ENCODE measurements around the gene CBR1.

CBR1 gene

DNA sequence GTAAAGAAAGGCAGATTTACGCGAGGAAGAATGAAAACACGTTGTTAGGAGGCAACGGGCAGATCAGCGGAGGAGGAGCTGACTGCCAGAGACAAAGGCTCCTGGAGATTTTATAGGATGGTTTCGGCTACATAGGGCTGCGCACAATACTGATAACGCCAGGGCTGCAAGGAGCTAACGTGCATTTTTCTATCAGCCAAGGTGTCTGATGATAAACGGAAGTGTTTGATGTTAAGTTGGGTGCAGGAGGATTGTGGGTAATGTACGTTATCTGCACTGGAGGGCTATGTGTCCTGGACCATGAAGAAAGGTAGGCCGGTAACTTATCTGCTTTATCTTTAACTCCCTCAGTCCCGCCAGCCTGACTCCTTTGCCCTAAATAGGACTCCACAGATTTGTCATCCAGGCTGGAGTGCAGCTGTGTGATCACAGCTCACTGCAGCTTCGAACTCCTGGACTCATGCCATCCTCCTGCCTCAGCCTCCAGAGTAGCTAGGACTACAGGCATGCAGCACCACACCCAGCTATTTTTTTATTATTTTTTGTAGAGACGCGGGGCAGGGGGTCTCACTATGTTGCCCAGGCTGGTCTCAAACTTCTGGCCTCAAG is 39.1 kb upstream of the CBR1 start:
- no peak overlapping the region for H2BK120ac ChIP-seq (ENCODE audit: low read depth, low read length)
- H3K4me3 ChIP-seq (ENCODE audit: low read length in 2 of 2) = no peak overlapping the region
- H2BK12ac ChIP-seq (ENCODE audit: low read length) = no peak overlapping the region
- H3K27ac ChIP-seq (replicated peaks; ENCODE audit: low read length) = no peak overlapping the region
- WGBS, 2 donors (ENCODE audit: extremely low coverage in 2 of 2, insufficient read length in 2 of 2, insufficient replicate concordance in 1 of 2) = no CpG with 5 or more reads among the region's 16 CpGs
- H3K9me3 ChIP-seq (replicated peaks in 1 of 2; ENCODE audit: control insufficient read depth in 2 of 2, insufficient read depth in 1 of 2, low read depth in 1 of 2, low read length in 2 of 2) = no peaks in the 10 kb centered on the region
- peak overlapping the region; percentile 27 for H3K18ac ChIP-seq (ENCODE audit: low read length)
- no peak overlapping the region for H3K4ac ChIP-seq (ENCODE audit: low read length)
- H3K4me2 ChIP-seq (ENCODE audit: insufficient read depth, low read length, poor library complexity, severe bottlenecking) = no peak overlapping the region
- no peak overlapping the region for H2AK5ac ChIP-seq (ENCODE audit: low read depth, low read length)
- no peak overlapping the region for H2BK15ac ChIP-seq (ENCODE audit: low read length)
- no peak overlapping the region for H4K91ac ChIP-seq (ENCODE audit: low read depth, low read length, poor library complexity)
- no peaks in the 10 kb centered on the region for H3K27me3 ChIP-seq (ENCODE audit: control insufficient read depth in 3 of 3, insufficient read depth in 3 of 3, low read depth in 1 of 3, low read length in 3 of 3)
- no peaks in the 10 kb centered on the region for H3K79me1 ChIP-seq (ENCODE audit: low read depth, low read length)
- H3K9ac ChIP-seq (ENCODE audit: low read depth, low read length, poor library complexity) = no peak overlapping the region
- no peak for DNase-seq (ENCODE audit: low spot score)
- no peak overlapping the region for H3K23ac ChIP-seq (ENCODE audit: low read depth, low read length, poor library complexity)
- H4K8ac ChIP-seq (ENCODE audit: low read depth, low read length) = no peak overlapping the region
- H3K4me1 ChIP-seq (ENCODE audit: control insufficient read depth in 2 of 2, insufficient read depth in 1 of 2, low read depth in 1 of 2, low read length in 2 of 2) = peaks cover 0 to 2% of the 10 kb centered on the region in 2 donors
- no peak overlapping the region for H2AFZ ChIP-seq (ENCODE audit: low read length)
- peaks cover 10 to 21% of the 10 kb centered on the region in 2 donors for H3K36me3 ChIP-seq (replicated peaks in 1 of 2; ENCODE audit: control insufficient read depth in 2 of 2, insufficient read depth in 2 of 2, low read length in 2 of 2)
- H2BK5ac ChIP-seq (ENCODE audit: low read length) = no peak overlapping the region
- no peak overlapping the region for H3K14ac ChIP-seq (ENCODE audit: low read length)

DNA sequence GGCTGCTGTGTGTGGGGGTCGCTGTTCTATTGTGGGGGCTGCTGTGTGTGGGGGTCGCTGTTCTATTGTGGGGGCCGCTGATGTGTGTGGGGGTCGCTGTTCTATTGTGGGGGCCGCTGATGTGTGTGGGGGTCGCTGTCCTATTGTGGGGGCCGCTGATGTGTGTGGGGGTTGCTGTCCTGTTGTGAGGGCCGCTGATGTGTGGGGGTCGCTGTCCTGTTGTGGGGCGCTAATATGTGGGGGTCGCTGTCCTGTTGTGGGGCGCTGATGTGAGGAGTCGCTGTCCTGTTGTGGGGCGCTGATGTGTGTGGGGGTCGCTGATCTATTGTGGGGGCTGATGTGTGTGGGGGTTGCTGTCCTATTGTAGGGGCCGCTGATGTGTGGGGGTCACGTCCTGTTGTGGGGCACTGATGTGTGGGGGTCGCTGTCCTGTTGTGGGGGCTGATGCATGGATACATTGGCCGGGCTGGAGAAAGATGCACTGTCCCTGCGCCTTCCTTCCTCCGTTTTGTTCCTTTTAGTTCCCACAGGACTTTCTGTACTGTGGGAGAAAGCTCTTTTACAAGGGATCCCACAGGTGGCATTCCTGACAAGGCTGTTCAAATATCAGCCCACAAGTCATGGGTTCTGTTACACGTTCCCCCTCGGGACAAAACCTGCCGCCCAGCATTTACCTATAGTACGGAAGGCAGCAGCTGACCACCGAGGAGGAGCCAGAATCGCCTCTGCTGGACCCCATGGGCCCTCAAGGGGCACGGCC is 37.0 kb upstream of the CBR1 start:
- no peak overlapping the region for H2AK5ac ChIP-seq (ENCODE audit: low read depth, low read length)
- no peak overlapping the region for H3K9ac ChIP-seq (ENCODE audit: low read depth, low read length, poor library complexity)
- no CpG with 5 or more reads among the region's 28 CpGs for WGBS, 2 donors (ENCODE audit: extremely low coverage in 2 of 2, insufficient read length in 2 of 2, insufficient replicate concordance in 1 of 2)
- no peak overlapping the region for H3K4ac ChIP-seq (ENCODE audit: low read length)
- no peak overlapping the region for H3K18ac ChIP-seq (ENCODE audit: low read length)
- no peak for DNase-seq (ENCODE audit: low spot score)
- H3K23ac ChIP-seq (ENCODE audit: low read depth, low read length, poor library complexity) = no peak overlapping the region
- no peak overlapping the region for H2AFZ ChIP-seq (ENCODE audit: low read length)
- H3K4me2 ChIP-seq (ENCODE audit: insufficient read depth, low read length, poor library complexity, severe bottlenecking) = no peak overlapping the region
- no peak overlapping the region for H4K8ac ChIP-seq (ENCODE audit: low read depth, low read length)
- H3K9me3 ChIP-seq (replicated peaks in 1 of 2; ENCODE audit: control insufficient read depth in 2 of 2, insufficient read depth in 1 of 2, low read depth in 1 of 2, low read length in 2 of 2) = no peaks in the 10 kb centered on the region
- H4K91ac ChIP-seq (ENCODE audit: low read depth, low read length, poor library complexity) = no peak overlapping the region
- H2BK15ac ChIP-seq (ENCODE audit: low read length) = no peak overlapping the region
- H3K27me3 ChIP-seq (ENCODE audit: control insufficient read depth in 3 of 3, insufficient read depth in 3 of 3, low read depth in 1 of 3, low read length in 3 of 3) = no peaks in the 10 kb centered on the region
- H2BK12ac ChIP-seq (ENCODE audit: low read length) = no peak overlapping the region
- no peak overlapping the region for H2BK5ac ChIP-seq (ENCODE audit: low read length)
- no peak overlapping the region for H3K27ac ChIP-seq (replicated peaks; ENCODE audit: low read length)
- peaks cover 14 to 37% of the 10 kb centered on the region in 2 donors for H3K36me3 ChIP-seq (replicated peaks in 1 of 2; ENCODE audit: control insufficient read depth in 2 of 2, insufficient read depth in 2 of 2, low read length in 2 of 2)
- H3K4me1 ChIP-seq (ENCODE audit: control insufficient read depth in 2 of 2, insufficient read depth in 1 of 2, low read depth in 1 of 2, low read length in 2 of 2) = peaks cover 0 to 2% of the 10 kb centered on the region in 2 donors
- H2BK120ac ChIP-seq (ENCODE audit: low read depth, low read length) = no peak overlapping the region
- H3K4me3 ChIP-seq (ENCODE audit: low read length in 2 of 2) = no peak overlapping the region
- H3K14ac ChIP-seq (ENCODE audit: low read length) = no peak overlapping the region
- no peaks in the 10 kb centered on the region for H3K79me1 ChIP-seq (ENCODE audit: low read depth, low read length)

DNA sequence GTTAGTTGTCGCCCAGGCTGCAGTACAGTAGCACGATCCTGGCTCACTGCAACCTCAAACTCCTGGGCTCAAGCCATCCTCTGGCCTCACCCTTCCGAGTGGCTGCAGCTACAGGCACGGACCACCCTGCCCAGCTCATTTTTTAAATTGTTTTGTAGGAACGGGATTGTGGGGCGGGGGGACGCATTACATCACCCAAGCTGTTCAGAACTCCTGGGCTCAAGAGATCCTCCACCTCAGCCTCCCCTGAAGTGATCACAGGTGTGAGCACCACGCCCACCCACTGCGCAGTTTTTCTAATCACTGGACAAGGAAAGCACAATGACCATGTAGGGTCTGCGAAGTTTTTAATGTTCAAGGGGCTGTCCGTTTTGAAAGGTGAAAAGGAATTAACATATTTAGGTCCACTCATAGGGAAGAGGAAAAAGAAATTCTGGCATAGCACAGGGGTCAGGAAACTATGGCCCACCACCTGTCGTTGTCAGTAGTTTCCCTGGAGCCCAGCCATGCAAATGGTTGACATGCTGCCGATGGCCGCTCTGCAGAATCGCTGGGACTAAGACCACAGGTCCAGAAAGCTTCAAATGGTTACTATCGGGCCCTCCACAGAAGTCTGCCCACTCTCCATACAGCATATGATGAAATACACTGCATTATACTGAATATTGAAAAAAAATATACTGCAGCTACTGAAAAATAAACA is 35.5 kb upstream of the CBR1 start:
- Histone ChIP-seq H3K9ac (ENCODE audit: low read depth, low read length, poor library complexity) (no peak overlapping the region), H3K4me1 (ENCODE audit: control insufficient read depth in 2 of 2, insufficient read depth in 1 of 2, low read depth in 1 of 2, low read length in 2 of 2) (peaks cover 0 to 2% of the 10 kb centered on the region in 2 donors), H3K9me3 (replicated peaks in 1 of 2; ENCODE audit: control insufficient read depth in 2 of 2, insufficient read depth in 1 of 2, low read depth in 1 of 2, low read length in 2 of 2) (no peaks in the 10 kb centered on the region), H3K23ac (ENCODE audit: low read depth, low read length, poor library complexity) (no peak overlapping the region), H3K14ac (ENCODE audit: low read length) (no peak overlapping the region), H3K4me2 (ENCODE audit: insufficient read depth, low read length, poor library complexity, severe bottlenecking) (no peak overlapping the region), H3K79me1 (ENCODE audit: low read depth, low read length) (no peaks in the 10 kb centered on the region), H3K4me3 (ENCODE audit: low read length in 2 of 2) (no peak overlapping the region), H3K18ac (ENCODE audit: low read length) (no peak overlapping the region), H2AK5ac (ENCODE audit: low read depth, low read length) (no peak overlapping the region), H2BK5ac (ENCODE audit: low read length) (no peak overlapping the region), H2BK15ac (ENCODE audit: low read length) (no peak overlapping the region), H3K27me3 (ENCODE audit: control insufficient read depth in 3 of 3, insufficient read depth in 3 of 3, low read depth in 1 of 3, low read length in 3 of 3) (no peaks in the 10 kb centered on the region), H3K36me3 (replicated peaks in 1 of 2; ENCODE audit: control insufficient read depth in 2 of 2, insufficient read depth in 2 of 2, low read length in 2 of 2) (peaks cover 18 to 52% of the 10 kb centered on the region in 2 donors), H2BK120ac (ENCODE audit: low read depth, low read length) (no peak overlapping the region), H3K27ac (replicated peaks; ENCODE audit: low read length) (no peak overlapping the region), H4K91ac (ENCODE audit: low read depth, low read length, poor library complexity) (no peak overlapping the region), H3K4ac (ENCODE audit: low read length) (no peak overlapping the region), H4K8ac (ENCODE audit: low read depth, low read length) (no peak overlapping the region), H2BK12ac (ENCODE audit: low read length) (no peak overlapping the region), H2AFZ (ENCODE audit: low read length) (no peak overlapping the region)
- WGBS, 2 donors (ENCODE audit: extremely low coverage in 2 of 2, insufficient read length in 2 of 2, insufficient replicate concordance in 1 of 2) = no CpG with 5 or more reads among the region's 16 CpGs
- no peak for DNase-seq (ENCODE audit: low spot score)

DNA sequence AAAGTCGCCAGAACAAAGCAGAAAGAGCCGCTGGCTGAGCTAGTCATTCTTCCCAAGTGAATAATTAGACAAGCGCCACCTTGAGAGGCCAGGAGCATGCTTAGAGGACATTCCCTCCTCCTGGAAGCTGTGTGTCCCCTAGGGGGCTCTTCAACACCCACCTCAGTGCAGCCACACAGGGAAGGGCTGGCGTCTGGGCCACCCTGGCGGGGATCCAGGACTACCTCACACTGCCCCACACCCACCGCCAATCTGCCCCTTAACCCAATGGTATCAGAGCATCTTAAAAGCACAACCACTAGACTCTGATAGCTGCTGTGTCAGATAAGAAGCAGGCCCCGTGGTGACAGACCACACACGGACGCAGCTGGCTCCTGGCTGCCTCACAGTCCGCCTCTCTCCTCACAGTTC is 34.4 kb upstream of the CBR1 start:
- no peak overlapping the region for H4K8ac ChIP-seq (ENCODE audit: low read depth, low read length)

More for the DNA sequence above, 34.4 kb upstream of the CBR1 start:
- no peak overlapping the region for H2BK15ac ChIP-seq (ENCODE audit: low read length)
- no CpG with 5 or more reads among the region's 10 CpGs for WGBS, 2 donors (ENCODE audit: extremely low coverage in 2 of 2, insufficient read length in 2 of 2, insufficient replicate concordance in 1 of 2)
- H3K9ac ChIP-seq (ENCODE audit: low read depth, low read length, poor library complexity) = peak overlapping the region; percentile 30
- H3K18ac ChIP-seq (ENCODE audit: low read length) = no peak overlapping the region
- no peaks in the 10 kb centered on the region for H3K79me1 ChIP-seq (ENCODE audit: low read depth, low read length)
- H3K4me1 ChIP-seq (ENCODE audit: control insufficient read depth in 2 of 2, insufficient read depth in 1 of 2, low read depth in 1 of 2, low read length in 2 of 2) = peaks cover 0 to 2% of the 10 kb centered on the region in 2 donors
- H3K4ac ChIP-seq (ENCODE audit: low read length) = no peak overlapping the region
- H3K27ac ChIP-seq (replicated peaks; ENCODE audit: low read length) = peak overlapping the region; percentile 19
- H2BK5ac ChIP-seq (ENCODE audit: low read length) = peak overlapping the region; percentile 46
- no peaks in the 10 kb centered on the region for H3K27me3 ChIP-seq (ENCODE audit: control insufficient read depth in 3 of 3, insufficient read depth in 3 of 3, low read depth in 1 of 3, low read length in 3 of 3)
- no peak overlapping the region for H4K91ac ChIP-seq (ENCODE audit: low read depth, low read length, poor library complexity)
- no peak overlapping the region for H2BK120ac ChIP-seq (ENCODE audit: low read depth, low read length)
- H3K4me3 ChIP-seq (ENCODE audit: low read length in 2 of 2) = no peak overlapping the region
- H3K4me2 ChIP-seq (ENCODE audit: insufficient read depth, low read length, poor library complexity, severe bottlenecking) = no peak overlapping the region
- H2AFZ ChIP-seq (ENCODE audit: low read length) = no peak overlapping the region
- H3K36me3 ChIP-seq (replicated peaks in 1 of 2; ENCODE audit: control insufficient read depth in 2 of 2, insufficient read depth in 2 of 2, low read length in 2 of 2) = peaks cover 20 to 62% of the 10 kb centered on the region in 2 donors
- H3K14ac ChIP-seq (ENCODE audit: low read length) = no peak overlapping the region
- DNase-seq (ENCODE audit: low spot score) = no peak
- no peaks in the 10 kb centered on the region for H3K9me3 ChIP-seq (replicated peaks in 1 of 2; ENCODE audit: control insufficient read depth in 2 of 2, insufficient read depth in 1 of 2, low read depth in 1 of 2, low read length in 2 of 2)
- H3K23ac ChIP-seq (ENCODE audit: low read depth, low read length, poor library complexity) = peak overlapping the region; percentile 3
- H2AK5ac ChIP-seq (ENCODE audit: low read depth, low read length) = peak overlapping the region; percentile 66
- H2BK12ac ChIP-seq (ENCODE audit: low read length) = no peak overlapping the region
